Fibroblast of lung (primary cell): ENCODE measurements around the gene HDAC10.

Experiments used
- CTCF ChIP-seq, 2 donors: IDR thresholded peaks in 1 of 2; conservative IDR thresholded peaks in 1 of 2; 1 replicate in 1 of 2; 2 replicates in 1 of 2; pipeline ENCODE4 v1.5.1; 2011 to 2012; ENCODE audit warnings: low read length in 2 of 2, control low read depth in 1 of 2, inconsistent platforms in 1 of 2, low read depth in 1 of 2, mild to moderate bottlenecking in 1 of 2
- EZH2 ChIP-seq: IDR thresholded peaks from 2 replicates; pipeline ENCODE4 v1.5.1; 2012; ENCODE audit warnings: low read length, control low read depth, mild to moderate bottlenecking; ENCODE audit errors: missing control alignments

- TF ChIP-seq CTCF (conservative IDR thresholded peaks at IDR 0.05 in 1 of 2, IDR thresholded peaks at IDR 0.05 in 1 of 2; ENCODE audit: low read depth in 1 of 2, low read length in 2 of 2) = no peak
- TF ChIP-seq EZH2 = no peak
These were observed 9.4 kb upstream of the HDAC10 start for GRCh38 chr22:50260434-50260800.
